B cell (primary cell): ENCODE measurements around the gene LDHAL6B. TPM values are rescaled to one million over a fixed set of nuclear protein-coding genes. Genes with fewer than 3 reads are reported as not detected.

Source experiments
- ATAC-seq: fragments of 200-7000 bp; cut with Tn5 transposase; one replicate; pipeline ENCODE4 v1.10.0; 2021; ENCODE audit warnings: low read depth, mild to moderate bottlenecking, moderate number of reproducible peaks, moderate library complexity
- CTCF ChIA-PET: fragments of 350-600 bp; sonication (Branson Sonifier 250); formaldehyde crosslinking; loops from one replicate; lab custom pipeline; 2021; ENCODE audit warnings: antibody characterized with exemption, inconsistent platforms; lab: Charles Lee
- POLR2A ChIA-PET: fragments of 350-600 bp; sonication (Branson Sonifier 250); formaldehyde crosslinking; loops from one replicate; lab custom pipeline; 2021; ENCODE audit warnings: antibody characterized with exemption; lab: Charles Lee
- DNase-seq: peaks from one replicate; pipeline ENCODE4 v3.0.0; 2013
- H2AFZ ChIP-seq: 2 replicates; pipeline ENCODE4 v1.6.1; 2012; ENCODE audit warnings: mild to moderate bottlenecking, low read depth, low read length; ENCODE audit not compliant: insufficient read depth, poor library complexity, severe bottlenecking
- H3K27ac ChIP-seq, 2 donors: 1 replicate in 1 of 2; 2 replicates in 1 of 2; pipeline ENCODE4 v1.5.1; 2012 to 2013; ENCODE audit warnings: low read length in 2 of 2, mild to moderate bottlenecking in 2 of 2, moderate library complexity in 1 of 2
- H3K27me3 ChIP-seq, 4 experiments: fragments of 200-600 bp in 1 of 4; sonication (generic) in 1 of 4; replicated peaks in 1 of 4; 1 replicate in 2 of 4; 2 replicates in 2 of 4; pipeline versions ENCODE4 v1.6.1 to v1.7.0; 2013 to 2016; ENCODE audit warnings: low read length in 3 of 4, mild to moderate bottlenecking in 2 of 4, mixed read lengths in 1 of 4, moderate library complexity in 1 of 4; ENCODE audit not compliant: insufficient read depth in 4 of 4, control insufficient read depth in 3 of 4; ENCODE audit errors: control extremely low read depth in 1 of 4
- H3K36me3 ChIP-seq, 2 experiments: replicated peaks in 1 of 2; 1 replicate in 1 of 2; 2 replicates in 1 of 2; pipeline versions ENCODE4 v1.6.1 to v1.7.1; 2013; ENCODE audit warnings: low read length in 1 of 2; ENCODE audit not compliant: insufficient read depth in 2 of 2, control insufficient read depth in 1 of 2; ENCODE audit errors: control extremely low read depth in 1 of 2, extremely low read depth in 1 of 2
- H3K4me1 ChIP-seq, 2 donors: fragments of 200-600 bp in 1 of 2; sonication (generic) in 1 of 2; 1 replicate in 1 of 2; 2 replicates in 1 of 2; pipeline versions ENCODE4 v1.5.1 to v1.6.1; 2013 to 2017; ENCODE audit warnings: low read length in 2 of 2; ENCODE audit not compliant: control insufficient read depth in 2 of 2, insufficient read depth in 2 of 2
- H3K4me2 ChIP-seq: replicated peaks from 2 replicates; pipeline ENCODE3; 2012; ENCODE audit warnings: mild to moderate bottlenecking, low read depth, low read length; ENCODE audit not compliant: poor library complexity, severe bottlenecking
- H3K4me3 ChIP-seq, 5 experiments: fragments of 200-600 bp in 1 of 5; sonication (generic) in 1 of 5; 1 replicate in 3 of 5; 2 replicates in 2 of 5; pipeline versions ENCODE4 v1.5.1 to v1.7.0; 2011 to 2016; ENCODE audit warnings: low read length in 4 of 5, mild to moderate bottlenecking in 4 of 5, low read depth in 2 of 5, control low read depth in 1 of 5, moderate library complexity in 1 of 5; ENCODE audit not compliant: insufficient read depth in 1 of 5; ENCODE audit errors: control extremely low read depth in 1 of 5, extremely low read depth in 1 of 5
- H3K79me2 ChIP-seq: fragments of 200-600 bp; sonication (generic); one replicate; pipeline ENCODE4 v1.6.0; 2016; ENCODE audit warnings: low read length; ENCODE audit not compliant: control insufficient read depth, insufficient read depth
- H3K9ac ChIP-seq: fragments of 200-600 bp; sonication (generic); 2 replicates; pipeline ENCODE4 v1.6.1; 2017; ENCODE audit warnings: mild to moderate bottlenecking, low read length, moderate library complexity
- H3K9me3 ChIP-seq, 3 donors: one replicate each; pipeline versions ENCODE4 v1.6.1 to v1.7.1; 2013; ENCODE audit warnings: low read length in 2 of 3; ENCODE audit not compliant: control insufficient read depth in 2 of 3, insufficient read depth in 1 of 3; ENCODE audit errors: control extremely low read depth in 1 of 3
- H4K20me1 ChIP-seq: 2 replicates; pipeline ENCODE4 v1.6.0; 2012; ENCODE audit warnings: mild to moderate bottlenecking, low read length; ENCODE audit not compliant: insufficient read depth, control insufficient read depth, poor library complexity, severe bottlenecking
- H3K27ac Mint-ChIP-seq: one replicate; pipeline ENCODE4 v1.8.0; 2021; ENCODE audit warnings: mixed read lengths
- H3K27me3 Mint-ChIP-seq: one replicate; pipeline ENCODE4 v1.8.0; 2021; ENCODE audit warnings: mixed read lengths
- H3K4me1 Mint-ChIP-seq: one replicate; pipeline ENCODE4 v1.8.0; 2021; ENCODE audit warnings: mixed read lengths
- H3K4me3 Mint-ChIP-seq: one replicate; pipeline ENCODE4 v1.8.0; 2021; ENCODE audit warnings: mixed read lengths
- H3K9me3 Mint-ChIP-seq: one replicate; pipeline ENCODE4 v1.8.0; 2022; ENCODE audit warnings: mixed read lengths; ENCODE audit not compliant: insufficient read depth
- EZH2 ChIP-seq: IDR thresholded peaks from 2 replicates; pipeline ENCODE4 v1.6.1; 2012; ENCODE audit warnings: borderline replicate concordance, low read depth, mild to moderate bottlenecking, moderate library complexity, low read length; ENCODE audit not compliant: insufficient read depth, poor library complexity, severe bottlenecking
- WGBS: methylation state at CpG from one replicate; pipeline ENCODE4 v1.1.5; 2013; ENCODE audit warnings: missing lambda C conversion rate; ENCODE audit not compliant: insufficient coverage; 5-methylcytosine and 5-hydroxymethylcytosine counted together
- intact Hi-C: fragments of 100-400 bp; cut with micrococcal nuclease; formaldehyde crosslinking; loops from one replicate; pipeline ENCODE4 v1.10.0; 2022
- polyA plus RNA-seq: library from polyadenylated mRNA; depleted of rRNA; stranded (reverse); fragments of >200 nt; gene quantifications from 2 replicates; pipeline ENCODE4 v1.2.3, GENCODE V29; 2012
- total RNA-seq, 2 donors: library from RNA; stranded (reverse); fragments of 120-200 nt in 1 of 2; gene quantifications; 1 replicate in 1 of 2; 2 replicates in 1 of 2; pipeline versions ENCODE4 v1.2.3 to v1.2.4, GENCODE V29; 2013 to 2022
- TF ChIP-seq, protein P1 (sequence below): fragments of 200-600 bp; IDR thresholded peaks from one replicate; pipeline ENCODE4 v1.8.0; 2022; ENCODE audit warnings: antibody characterized with exemption, mild to moderate bottlenecking

Gene LDHAL6B
- total and polyA plus RNA-seq, 2 donors (not counting 1 experiment from before 2014, with no cell fraction given), result not detected

DNA sequence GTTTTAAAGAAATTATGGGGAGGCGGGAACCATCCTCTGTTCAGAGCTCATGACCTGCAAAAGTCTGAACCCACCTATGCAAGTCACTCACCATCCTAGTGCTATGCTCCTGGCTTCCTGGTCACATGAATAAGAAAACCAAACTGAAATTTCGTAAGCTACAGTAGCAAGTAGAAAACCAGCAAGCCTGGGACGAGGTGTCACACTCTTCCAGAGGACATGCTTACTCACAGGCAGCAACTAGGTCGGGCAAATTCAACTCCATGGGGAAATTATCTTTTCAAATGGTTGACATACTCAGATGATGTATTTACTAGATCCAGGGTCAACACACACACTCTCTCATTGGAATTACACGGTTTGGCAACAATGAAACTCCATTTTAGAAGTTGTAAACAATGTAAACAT is 31.3 kb downstream of the LDHAL6B start:
- intact Hi-C loops, result loop anchor here (5.0 kb wide), 1 partner anchor 61 kb away; no protein-coding TSS in a partner anchor

GRCh38 chr15:59240036-59240435 is 33.4 kb downstream of the LDHAL6B start:
- intact Hi-C loops, result no loop called here
- no peak overlapping the region for H3K27ac ChIP-seq
- no peaks in the 10 kb centered on the region for H3K27me3 Mint-ChIP-seq
- peaks cover 0 to 5% of the 10 kb centered on the region in 2 experiments for H3K36me3 ChIP-seq
- 100% methylated on average over 2 of the region's 5 CpGs for WGBS
- H3K9me3 ChIP-seq, result no peaks in the 10 kb centered on the region
- DNase-seq (no peak), ATAC-seq (no peak)
- no peaks in the 10 kb centered on the region for H3K9me3 Mint-ChIP-seq
- H2AFZ ChIP-seq, result no peak overlapping the region
- no peak for TF ChIP-seq EZH2
- TF ChIP-seq, protein P1, sequence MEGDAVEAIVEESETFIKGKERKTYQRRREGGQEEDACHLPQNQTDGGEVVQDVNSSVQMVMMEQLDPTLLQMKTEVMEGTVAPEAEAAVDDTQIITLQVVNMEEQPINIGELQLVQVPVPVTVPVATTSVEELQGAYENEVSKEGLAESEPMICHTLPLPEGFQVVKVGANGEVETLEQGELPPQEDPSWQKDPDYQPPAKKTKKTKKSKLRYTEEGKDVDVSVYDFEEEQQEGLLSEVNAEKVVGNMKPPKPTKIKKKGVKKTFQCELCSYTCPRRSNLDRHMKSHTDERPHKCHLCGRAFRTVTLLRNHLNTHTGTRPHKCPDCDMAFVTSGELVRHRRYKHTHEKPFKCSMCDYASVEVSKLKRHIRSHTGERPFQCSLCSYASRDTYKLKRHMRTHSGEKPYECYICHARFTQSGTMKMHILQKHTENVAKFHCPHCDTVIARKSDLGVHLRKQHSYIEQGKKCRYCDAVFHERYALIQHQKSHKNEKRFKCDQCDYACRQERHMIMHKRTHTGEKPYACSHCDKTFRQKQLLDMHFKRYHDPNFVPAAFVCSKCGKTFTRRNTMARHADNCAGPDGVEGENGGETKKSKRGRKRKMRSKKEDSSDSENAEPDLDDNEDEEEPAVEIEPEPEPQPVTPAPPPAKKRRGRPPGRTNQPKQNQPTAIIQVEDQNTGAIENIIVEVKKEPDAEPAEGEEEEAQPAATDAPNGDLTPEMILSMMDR, result no peak
- peaks cover 43% of the 10 kb centered on the region for H3K4me1 Mint-ChIP-seq
- H3K27ac Mint-ChIP-seq, result no peak overlapping the region
- H3K27me3 ChIP-seq, result no peaks in the 10 kb centered on the region
- H3K4me1 ChIP-seq, result peaks cover 20% of the 10 kb centered on the region in 2 donors
- no peak overlapping the region for H3K4me3 ChIP-seq
- peaks cover 73% of the 10 kb centered on the region for H3K79me2 ChIP-seq
- no peak overlapping the region for H3K4me2 ChIP-seq
- no peak overlapping the region for H3K9ac ChIP-seq
- H3K4me3 Mint-ChIP-seq, result no peak overlapping the region
- H4K20me1 ChIP-seq, result no peaks in the 10 kb centered on the region
- CTCF ChIA-PET, result interaction anchor here (1.5 kb wide), 1 partner anchor 289 kb away, joined by 3 read pairs; no protein-coding TSS in a partner anchor
- POLR2A ChIA-PET, result no interaction called here

More for the DNA sequence above, 31.3 kb downstream of the LDHAL6B start:
- peak overlapping the region; percentile 21 for H2AFZ ChIP-seq
- peaks cover 67% of the 10 kb centered on the region for H3K79me2 ChIP-seq
- H3K4me3 ChIP-seq, result no peak overlapping the region
- ATAC-seq (no peak), DNase-seq (no peak)
- H3K4me2 ChIP-seq, result peak overlapping the region; percentile 55
- Mint-ChIP-seq H3K27ac (peak overlapping the region; percentile 53), H3K9me3 (no peaks in the 10 kb centered on the region), H3K27me3 (no peaks in the 10 kb centered on the region), H3K4me1 (peaks cover 29% of the 10 kb centered on the region), H3K4me3 (peak overlapping the region; percentile 60)
- peaks cover 20 to 23% of the 10 kb centered on the region in 2 donors for H3K4me1 ChIP-seq
- POLR2A ChIA-PET, result interaction anchor here (0.6 kb wide), 1 partner anchor 25 kb away, joined by 3 read pairs; no protein-coding TSS in a partner anchor
- TF ChIP-seq, protein P1, result no peak
- TF ChIP-seq EZH2, result no peak
- no peaks in the 10 kb centered on the region for H3K27me3 ChIP-seq
- H4K20me1 ChIP-seq, result no peaks in the 10 kb centered on the region
- no peaks in the 10 kb centered on the region for H3K9me3 ChIP-seq
- H3K9ac ChIP-seq, result peak overlapping the region; percentile 4
- 67% methylated on average over 2 of the region's 5 CpGs for WGBS
- CTCF ChIA-PET, result interaction anchor here (0.6 to 3.6 kb wide), 4 partner anchors 9 to 262 kb away, joined by 3 to 16 read pairs (median 4); no protein-coding TSS in a partner anchor
- H3K36me3 ChIP-seq, result peaks cover 0 to 5% of the 10 kb centered on the region in 2 experiments
- H3K27ac ChIP-seq, result peak overlapping the region in 1 of 2 donors; percentile 81
